ENCODE data around the gene UBE2R2.

The UBE2R2 gene

DNA sequence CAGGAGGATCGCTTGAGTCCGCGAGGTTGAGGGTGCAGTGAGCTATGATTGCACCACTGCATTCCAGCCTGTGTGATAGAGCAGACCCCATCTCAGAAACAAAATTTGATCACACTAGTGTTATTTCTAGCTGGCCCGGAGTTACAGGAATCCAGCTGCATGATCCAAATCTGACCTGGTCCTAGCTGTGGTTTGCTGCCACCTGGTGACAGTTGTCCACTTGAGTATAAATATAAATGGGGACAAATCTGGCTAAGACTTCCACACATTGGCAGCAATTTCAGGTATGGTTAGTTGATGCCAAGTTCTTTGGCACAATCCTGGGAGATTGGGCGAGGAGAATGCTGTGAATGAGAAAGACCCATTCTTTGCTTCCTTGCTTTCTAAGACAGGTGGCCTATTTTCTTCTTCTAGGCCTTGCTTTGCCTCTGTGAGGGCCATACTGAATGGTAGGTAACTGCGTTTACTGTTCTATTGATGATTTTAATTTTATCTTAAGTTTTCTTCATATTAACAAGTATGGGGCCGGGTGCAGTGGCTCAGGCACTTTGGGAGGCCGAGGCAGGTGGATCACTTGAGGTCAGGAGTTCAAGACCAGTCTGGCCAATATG, 35.4 kb downstream of the UBE2R2 start:
- no peak for TF ChIP-seq SIN3A (IDR thresholded peaks at IDR 0.05; ENCODE audit: borderline replicate concordance, insufficient read depth, low read length)
- no peak for TF ChIP-seq POLR2AphosphoS5 (IDR thresholded peaks at IDR 0.05; ENCODE audit: low read depth, low read length)
- TF ChIP-seq REST (IDR thresholded peaks at IDR 0.05; ENCODE audit: insufficient read depth in 1 of 2, low read depth in 2 of 2, low read length in 2 of 2) = no peak
- no peak for TF ChIP-seq FOXP2 (optimal IDR thresholded peaks at IDR 0.05; ENCODE audit: borderline replicate concordance, extremely low read depth, extremely low read length, insufficient read depth)
- TF ChIP-seq TAF1 (IDR thresholded peaks at IDR 0.05; ENCODE audit: borderline replicate concordance, insufficient read depth, low read length) = no peak

DNA sequence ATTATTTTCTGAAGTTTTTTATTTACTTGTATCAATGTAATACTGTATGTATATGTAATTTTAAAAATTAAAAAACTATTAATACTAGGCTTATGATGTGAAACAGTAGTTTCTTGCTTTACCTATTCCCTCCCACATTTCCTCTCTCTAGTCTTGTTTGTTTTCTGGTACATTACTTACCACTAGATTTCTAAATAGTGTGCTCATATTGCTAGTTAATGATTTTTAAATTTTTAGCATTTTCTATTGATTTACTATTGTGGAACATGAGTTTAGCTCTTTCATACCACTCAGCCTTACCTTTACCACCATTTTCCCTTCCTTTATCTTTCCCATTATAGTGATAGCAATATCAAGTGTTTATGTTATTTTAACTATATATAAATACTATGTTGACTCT, 39.3 kb downstream of the UBE2R2 start:
- TF ChIP-seq SIN3A (IDR thresholded peaks at IDR 0.05; ENCODE audit: borderline replicate concordance, insufficient read depth, low read length) (no peak), POLR2AphosphoS5 (IDR thresholded peaks at IDR 0.05; ENCODE audit: low read depth, low read length) (no peak), FOXP2 (optimal IDR thresholded peaks at IDR 0.05; ENCODE audit: borderline replicate concordance, extremely low read depth, extremely low read length, insufficient read depth) (no peak), TAF1 (IDR thresholded peaks at IDR 0.05; ENCODE audit: borderline replicate concordance, insufficient read depth, low read length) (no peak), REST (IDR thresholded peaks at IDR 0.05; ENCODE audit: insufficient read depth in 1 of 2, low read depth in 2 of 2, low read length in 2 of 2) (no peak)

DNA sequence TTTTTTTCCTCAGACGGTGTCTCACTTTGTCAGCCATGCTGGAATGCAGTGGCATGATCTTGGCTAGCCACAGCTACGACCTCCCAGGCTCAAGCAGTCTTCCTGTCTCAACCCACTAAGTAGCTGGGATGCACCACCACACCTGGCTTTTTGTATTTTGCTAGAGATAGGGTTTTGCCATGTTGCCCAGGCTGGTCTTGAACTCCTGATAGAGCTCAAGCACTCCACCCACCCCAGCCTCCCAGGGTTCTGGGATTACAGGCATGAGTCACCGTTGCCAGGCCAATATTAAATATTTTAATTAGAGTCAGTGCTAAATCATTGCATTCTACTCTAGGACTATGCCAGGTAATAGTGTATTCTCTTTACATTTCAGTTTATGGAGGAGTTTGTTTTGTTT, 41.5 kb downstream of the UBE2R2 start:
- TF ChIP-seq REST (IDR thresholded peaks at IDR 0.05; ENCODE audit: insufficient read depth in 1 of 2, low read depth in 2 of 2, low read length in 2 of 2) (no peak), TAF1 (IDR thresholded peaks at IDR 0.05; ENCODE audit: borderline replicate concordance, insufficient read depth, low read length) (no peak), POLR2AphosphoS5 (IDR thresholded peaks at IDR 0.05; ENCODE audit: low read depth, low read length) (no peak), SIN3A (IDR thresholded peaks at IDR 0.05; ENCODE audit: borderline replicate concordance, insufficient read depth, low read length) (no peak), FOXP2 (optimal IDR thresholded peaks at IDR 0.05; ENCODE audit: borderline replicate concordance, extremely low read depth, extremely low read length, insufficient read depth) (no peak)

GRCh38 chr9:33860200-33860871, 43.4 kb downstream of the UBE2R2 start:
- TF ChIP-seq REST (IDR thresholded peaks at IDR 0.05; ENCODE audit: insufficient read depth in 1 of 2, low read depth in 2 of 2, low read length in 2 of 2) = no peak
- TF ChIP-seq FOXP2 (optimal IDR thresholded peaks at IDR 0.05; ENCODE audit: borderline replicate concordance, extremely low read depth, extremely low read length, insufficient read depth) = no peak
- no peak for TF ChIP-seq POLR2AphosphoS5 (IDR thresholded peaks at IDR 0.05; ENCODE audit: low read depth, low read length)
- TF ChIP-seq TAF1 (IDR thresholded peaks at IDR 0.05; ENCODE audit: borderline replicate concordance, insufficient read depth, low read length) = no peak
- no peak for TF ChIP-seq SIN3A (IDR thresholded peaks at IDR 0.05; ENCODE audit: borderline replicate concordance, insufficient read depth, low read length)
